GM20000 (cell line): ENCODE results near the gene FAM193A.
"Not testable (repeated sequence)": the region's sequence is repeated elsewhere in the genome, so short reads cannot be mapped to it uniquely, and the experiment has no call there.

Source experiments
- DNase-seq: peaks from one replicate; pipeline ENCODE4 v3.0.0; 2012; ENCODE audit warnings: low spot score
- TF ChIP-seq, protein P1 (sequence below): IDR thresholded peaks from 2 replicates; pipeline ENCODE4 v1.5.1; 2012; ENCODE audit warnings: mild to moderate bottlenecking, control low read depth; ENCODE audit errors: extremely low read depth, missing control alignments

Gene FAM193A

GRCh38 chr4:2721586-2721985 lies 185.1 kb downstream of the FAM193A start:
- DNase-seq: no peak
- TF ChIP-seq, protein P1, sequence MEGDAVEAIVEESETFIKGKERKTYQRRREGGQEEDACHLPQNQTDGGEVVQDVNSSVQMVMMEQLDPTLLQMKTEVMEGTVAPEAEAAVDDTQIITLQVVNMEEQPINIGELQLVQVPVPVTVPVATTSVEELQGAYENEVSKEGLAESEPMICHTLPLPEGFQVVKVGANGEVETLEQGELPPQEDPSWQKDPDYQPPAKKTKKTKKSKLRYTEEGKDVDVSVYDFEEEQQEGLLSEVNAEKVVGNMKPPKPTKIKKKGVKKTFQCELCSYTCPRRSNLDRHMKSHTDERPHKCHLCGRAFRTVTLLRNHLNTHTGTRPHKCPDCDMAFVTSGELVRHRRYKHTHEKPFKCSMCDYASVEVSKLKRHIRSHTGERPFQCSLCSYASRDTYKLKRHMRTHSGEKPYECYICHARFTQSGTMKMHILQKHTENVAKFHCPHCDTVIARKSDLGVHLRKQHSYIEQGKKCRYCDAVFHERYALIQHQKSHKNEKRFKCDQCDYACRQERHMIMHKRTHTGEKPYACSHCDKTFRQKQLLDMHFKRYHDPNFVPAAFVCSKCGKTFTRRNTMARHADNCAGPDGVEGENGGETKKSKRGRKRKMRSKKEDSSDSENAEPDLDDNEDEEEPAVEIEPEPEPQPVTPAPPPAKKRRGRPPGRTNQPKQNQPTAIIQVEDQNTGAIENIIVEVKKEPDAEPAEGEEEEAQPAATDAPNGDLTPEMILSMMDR: no peak

- no peak for DNase-seq
- TF ChIP-seq, protein P1: no peak
Measured at GRCh38 chr4:2722033-2722432, 185.6 kb downstream of the FAM193A start.

GRCh38 chr4:2723751-2724150 lies 187.3 kb downstream of the FAM193A start:
- TF ChIP-seq, protein P1: no peak
- no peak for DNase-seq

DNA sequence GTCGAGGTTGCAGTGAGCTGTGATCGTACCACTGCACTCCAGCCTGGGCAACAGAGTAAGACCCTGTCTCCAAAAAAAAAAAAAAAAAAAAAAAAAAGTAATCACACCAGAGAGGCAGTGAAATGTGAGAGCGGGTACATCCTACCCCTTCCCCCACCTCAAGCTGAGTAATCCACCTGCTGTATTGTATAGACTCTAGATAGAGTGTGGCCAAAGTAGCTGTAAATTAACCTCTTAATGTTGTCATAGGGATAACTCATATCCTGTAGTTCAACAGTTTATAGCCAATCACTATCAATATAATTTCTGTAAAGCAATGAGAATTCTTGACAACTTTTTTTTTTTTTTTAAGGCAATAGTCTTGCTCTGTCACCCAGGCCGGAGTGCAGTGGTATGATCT lies 188.9 kb downstream of the FAM193A start:
- no peak for DNase-seq
- TF ChIP-seq, protein P1: no peak

DNA sequence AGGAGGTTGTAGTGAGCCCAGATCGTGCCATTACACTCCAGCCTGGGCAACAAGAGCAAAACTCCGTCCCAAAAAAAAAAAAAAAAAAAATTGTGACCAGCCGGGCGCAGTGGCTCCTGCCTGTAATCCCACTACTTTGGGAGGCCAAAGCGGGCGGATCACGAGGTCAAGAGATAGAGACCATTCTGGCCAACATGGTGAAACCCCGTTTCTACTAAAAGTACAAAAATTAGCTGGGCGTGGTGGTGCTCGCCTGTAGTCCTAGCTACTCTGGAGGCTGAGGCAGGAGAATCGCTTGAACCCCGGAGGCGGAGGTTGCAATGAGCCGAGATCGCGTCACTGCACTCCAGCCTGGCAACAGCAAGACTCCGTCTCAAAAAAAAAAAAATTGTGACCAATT lies 190.4 kb downstream of the FAM193A start:
- DNase-seq: not testable (repeated sequence)

DNA sequence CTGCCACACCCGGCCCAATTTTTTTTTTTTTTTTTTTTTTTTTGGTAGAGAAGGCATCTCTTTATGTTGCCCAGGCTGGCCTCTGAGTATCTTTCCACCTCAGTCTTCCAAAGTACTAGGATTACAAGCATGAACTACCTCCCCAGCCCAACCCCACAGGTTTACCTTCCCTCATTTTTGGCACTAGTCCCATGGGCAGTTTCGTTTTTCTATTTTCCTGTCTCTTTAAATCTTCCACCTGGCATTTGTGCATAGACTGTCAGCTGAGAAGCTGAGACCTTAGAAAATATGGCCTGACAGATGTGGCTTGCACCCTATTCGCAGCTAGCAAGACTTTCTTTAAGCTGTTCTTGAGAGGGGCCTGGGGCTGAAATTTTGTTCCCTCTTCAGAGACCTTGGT lies 191.8 kb downstream of the FAM193A start:
- DNase-seq: no peak
- TF ChIP-seq, protein P1: no peak

DNA sequence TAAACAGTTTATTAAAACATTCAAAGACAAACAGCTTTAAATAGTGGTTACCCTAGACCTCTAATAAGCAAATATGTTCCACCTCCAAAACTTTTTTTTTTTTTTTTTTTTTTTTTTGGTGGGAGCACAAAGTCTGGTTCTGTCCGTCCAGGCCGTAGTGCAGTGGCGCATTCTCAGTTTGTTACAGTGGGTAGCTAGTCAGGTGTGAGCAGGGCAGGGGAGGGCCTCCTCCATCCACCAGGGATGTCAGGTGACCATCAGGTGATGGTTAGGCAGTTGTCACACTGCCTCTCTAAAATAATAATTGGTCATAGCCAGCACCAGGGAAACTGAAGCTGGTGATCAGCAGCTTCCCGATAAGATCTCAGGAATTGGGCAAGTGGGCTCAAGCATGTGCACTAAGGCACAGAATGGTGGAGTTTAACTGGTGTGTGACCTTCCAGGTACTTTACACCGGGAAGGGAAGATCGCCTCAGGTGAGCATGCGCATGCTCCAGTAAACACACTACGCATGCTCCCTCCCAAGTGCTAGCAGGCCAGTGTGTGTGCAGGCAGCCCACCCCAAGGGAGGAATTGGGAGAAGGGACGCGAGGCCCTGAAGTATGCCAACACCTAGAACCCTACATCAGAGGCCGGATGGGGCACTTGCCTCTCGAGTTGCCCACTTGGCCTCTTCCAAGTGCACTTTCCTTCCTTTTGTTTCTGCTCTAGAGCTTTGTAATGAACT lies 192.5 kb downstream of the FAM193A start:
- no peak for DNase-seq

GRCh38 chr4:2729533-2729875 lies 193.1 kb downstream of the FAM193A start:
- TF ChIP-seq, protein P1: no peak
- no peak for DNase-seq

More for the DNA sequence above, 192.5 kb downstream of the FAM193A start:
- TF ChIP-seq, protein P1: no peak
